Stimulated activated CD4-positive, alpha-beta T cell treated with anti-CD3 and anti-CD28 coated beads, Interleukin-1b, Interleukin-23, amount 100 ng/mL, for 1 hour (primary cell): ENCODE measurements around the gene DNAI2.
"Not testable (repeated sequence)": the region's sequence is repeated elsewhere in the genome, so short reads cannot be mapped to it uniquely, and the experiment has no call there.

Experiments
- DNase-seq, 2 donors: peaks; one replicate each; pipeline ENCODE4 v3.0.0-alpha.2; 2020; ENCODE audit warnings: low read depth in 2 of 2

Gene DNAI2

DNA sequence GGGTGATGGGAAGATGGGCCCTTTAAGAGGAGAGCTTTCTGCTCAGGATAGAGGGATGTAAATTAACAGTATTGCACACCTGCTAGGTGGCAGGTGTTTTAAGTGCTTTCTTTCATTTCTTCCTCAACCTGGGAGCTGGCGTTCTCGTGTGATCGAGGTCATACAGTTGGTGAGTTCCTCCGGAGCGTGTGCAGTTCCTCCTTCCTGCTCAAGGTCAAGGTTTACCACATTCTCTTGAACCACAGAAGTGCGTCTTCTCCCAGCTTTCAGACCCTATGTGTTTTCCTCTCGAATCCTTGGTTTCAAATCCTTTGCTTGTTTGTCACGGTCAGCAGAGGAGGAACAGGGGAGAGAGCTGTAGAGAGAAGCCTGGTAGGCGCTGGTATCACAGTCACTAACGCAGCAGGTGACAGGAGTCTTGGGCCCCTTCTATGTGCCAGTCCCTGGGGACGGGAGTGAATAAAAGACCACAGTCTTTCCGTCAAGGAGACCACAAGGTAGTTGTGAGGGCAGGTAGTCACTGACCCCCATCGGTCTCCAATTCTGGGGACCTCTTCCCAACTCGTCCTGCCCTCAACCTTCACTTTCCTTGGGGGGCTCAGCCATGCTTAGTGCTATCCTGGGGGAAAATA, 791 bp downstream of the DNAI2 start:
- DNase-seq = no peak

GRCh38 chr17:74276051-74276476, 2.0 kb downstream of the DNAI2 start:
- no peak for DNase-seq

GRCh38 chr17:74276541-74277009, 2.5 kb downstream of the DNAI2 start:
- no peak for DNase-seq

DNA sequence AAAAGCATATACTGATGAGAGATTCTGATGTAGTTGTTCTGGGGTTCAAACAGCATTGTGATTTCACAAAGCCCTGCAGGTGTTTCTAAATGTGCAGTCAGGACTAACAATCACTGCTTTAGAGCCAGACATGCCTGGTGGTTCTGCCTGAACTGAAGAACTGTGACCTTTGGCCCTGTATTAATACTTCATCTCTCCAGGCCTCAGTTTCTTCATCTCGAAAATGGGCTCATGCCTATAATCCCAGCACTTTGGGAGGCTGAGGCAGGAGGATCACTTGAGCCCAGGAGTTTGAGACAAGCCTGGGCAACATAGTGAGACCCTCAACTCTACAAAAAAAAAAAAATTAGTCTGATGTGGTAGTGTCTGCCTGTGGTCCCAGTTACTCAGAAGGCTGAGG, 3.9 kb downstream of the DNAI2 start:
- DNase-seq = no peak

DNA sequence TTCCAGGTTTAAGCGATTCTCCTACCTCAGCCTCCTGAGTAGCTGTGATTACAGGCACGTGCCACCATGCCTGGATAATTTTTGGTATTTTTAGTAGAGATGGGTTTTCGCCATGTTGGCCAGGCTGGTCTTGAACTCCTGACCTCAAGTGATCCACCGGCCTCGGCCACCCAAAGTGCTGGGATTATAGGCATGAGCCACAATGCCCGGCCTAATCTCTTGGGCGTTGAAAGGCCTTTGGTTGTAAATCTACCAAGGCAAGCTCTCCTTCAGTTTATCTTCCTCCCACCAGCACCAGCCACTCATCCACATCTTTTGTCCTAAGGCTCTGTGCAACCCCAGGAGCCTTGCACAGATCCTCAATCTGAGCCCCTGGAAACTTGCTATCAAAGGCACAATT, 5.6 kb downstream of the DNAI2 start:
- not testable (repeated sequence) for DNase-seq

- peak; percentile 9 to 10 for DNase-seq
Observed at GRCh38 chr17:74280093-74280513, 6.1 kb downstream of the DNAI2 start.

- no peak for DNase-seq
Observed at GRCh38 chr17:74281799-74282198, 7.8 kb downstream of the DNAI2 start.

GRCh38 chr17:74282274-74282586, 8.2 kb downstream of the DNAI2 start:
- DNase-seq = not testable (repeated sequence)

- peak; percentile 3 to 22 for DNase-seq
Observed at GRCh38 chr17:74282587-74283370, 8.7 kb downstream of the DNAI2 start.

GRCh38 chr17:74283371-74283673, 9.3 kb downstream of the DNAI2 start:
- DNase-seq = no peak

GRCh38 chr17:74287031-74287602, 13.1 kb downstream of the DNAI2 start:
- DNase-seq = no peak

GRCh38 chr17:74288785-74289184, 14.8 kb downstream of the DNAI2 start:
- no peak for DNase-seq

DNA sequence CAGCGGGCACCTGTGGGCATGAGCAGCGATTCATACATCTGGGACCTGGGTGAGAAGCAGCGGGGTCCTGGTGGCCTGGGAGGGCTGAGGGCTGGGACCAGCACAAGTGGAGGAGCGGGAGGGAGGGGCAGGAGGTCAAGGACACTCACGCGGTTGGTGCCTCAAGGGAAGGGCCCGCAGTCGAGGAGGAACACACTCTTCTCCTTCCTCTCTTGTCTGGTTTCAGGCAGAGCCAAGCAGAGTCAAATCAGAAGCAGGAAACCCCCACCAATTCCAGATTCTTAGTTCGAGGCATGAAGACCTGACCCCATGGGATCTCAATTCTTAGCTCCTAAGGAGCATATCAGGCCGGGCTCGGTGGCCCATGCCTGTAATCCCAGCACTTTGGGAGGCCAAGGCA, 15.7 kb downstream of the DNAI2 start:
- no peak for DNase-seq

- no peak for DNase-seq
Observed at GRCh38 chr17:74290340-74290739, 16.3 kb downstream of the DNAI2 start.

DNA sequence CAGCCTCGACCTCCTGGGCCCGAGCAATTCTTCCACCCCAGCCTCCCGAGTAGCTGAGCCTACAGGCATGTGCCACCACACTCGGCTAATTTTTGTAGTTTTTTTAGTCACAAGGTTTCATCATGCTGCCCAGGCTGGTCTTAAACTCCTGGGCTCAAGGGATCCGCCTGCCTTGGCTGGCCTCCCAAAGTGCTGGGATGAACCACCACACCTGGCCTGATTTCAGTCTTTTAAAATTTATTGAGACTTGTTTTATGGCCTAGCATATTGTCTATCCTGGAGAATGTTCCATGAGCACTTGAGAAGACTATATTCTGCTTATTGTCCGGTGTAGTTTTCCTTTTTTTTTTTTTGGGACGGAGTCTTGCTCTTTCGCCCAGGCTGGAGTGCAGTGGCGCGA, 18.5 kb downstream of the DNAI2 start:
- DNase-seq = no peak

GRCh38 chr17:74295625-74296547, 21.9 kb downstream of the DNAI2 start:
- no peak for DNase-seq

DNA sequence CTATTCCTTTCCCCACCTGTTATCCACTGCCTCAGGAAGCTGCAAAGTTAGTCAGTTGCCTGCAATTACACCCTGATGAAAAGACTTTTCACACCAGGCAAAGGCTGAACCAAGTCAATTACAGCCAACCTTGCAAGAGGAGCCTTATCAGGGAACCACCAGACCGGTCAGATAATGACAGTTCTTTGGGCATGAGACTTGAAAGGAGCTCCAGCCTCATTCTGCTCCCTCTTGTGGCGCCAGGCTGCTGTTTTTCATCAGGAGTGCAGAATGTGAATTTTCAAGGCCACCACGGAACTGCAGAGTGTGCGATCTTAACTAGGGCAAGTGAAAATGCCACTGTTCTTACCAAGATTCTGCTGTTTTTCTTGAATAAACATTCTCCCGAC, 22.5 kb downstream of the DNAI2 start:
- DNase-seq = peak in 1 of 2 donors; percentile 15

GRCh38 chr17:74297941-74298340, 23.9 kb downstream of the DNAI2 start:
- DNase-seq = no peak

DNA sequence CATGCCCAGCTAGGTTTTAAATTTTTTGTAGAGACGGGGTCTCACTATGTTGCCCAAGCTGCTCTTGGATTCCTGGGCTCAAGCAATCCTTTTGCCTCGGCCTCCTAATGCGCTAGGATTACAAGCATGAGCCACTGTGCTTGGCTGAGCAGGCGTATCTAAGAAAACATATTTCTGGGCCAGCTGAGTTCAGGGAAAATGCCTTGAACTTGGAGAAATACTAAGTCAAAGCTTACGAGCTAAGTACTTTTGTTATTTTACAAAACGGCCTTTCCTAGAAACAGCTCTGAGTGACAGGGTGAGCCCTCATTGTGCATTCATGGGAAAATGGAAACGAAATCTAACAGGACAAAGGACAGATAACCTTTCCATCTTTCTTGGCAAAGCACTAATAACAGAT, 24.7 kb downstream of the DNAI2 start:
- no peak for DNase-seq

GRCh38 chr17:74299226-74300009, 25.4 kb downstream of the DNAI2 start:
- no peak for DNase-seq

GRCh38 chr17:74303305-74303704, 29.3 kb downstream of the DNAI2 start:
- no peak for DNase-seq
